NCI-H146 (cell line): ENCODE data around the gene ALLC.

ENCODE experiments used
- DNase-seq: peaks from one replicate; lab custom pipeline; 2025; lab: John Stamatoyannopoulos, UW

Gene ALLC

DNA sequence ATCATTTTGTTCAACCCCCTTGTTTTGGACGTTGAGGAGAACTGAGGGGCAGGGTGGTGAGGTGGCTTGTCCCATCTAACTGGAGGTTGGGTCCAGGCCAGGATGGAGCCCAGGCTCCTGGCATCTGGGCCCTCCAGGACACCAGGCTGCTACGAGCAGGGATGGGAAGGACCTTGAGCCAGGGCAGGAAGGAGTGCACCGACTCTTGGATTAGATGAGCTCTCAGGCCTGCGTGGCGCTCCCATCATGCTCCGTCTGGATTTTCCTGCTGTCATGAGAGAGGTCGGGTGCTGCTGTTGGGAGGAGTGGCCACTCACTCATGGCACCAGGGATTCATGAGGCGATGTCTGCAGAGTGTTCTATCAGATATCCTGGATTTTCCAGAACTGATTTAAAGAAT lies 18.3 kb upstream of the ALLC start:
- no peak for DNase-seq

DNA sequence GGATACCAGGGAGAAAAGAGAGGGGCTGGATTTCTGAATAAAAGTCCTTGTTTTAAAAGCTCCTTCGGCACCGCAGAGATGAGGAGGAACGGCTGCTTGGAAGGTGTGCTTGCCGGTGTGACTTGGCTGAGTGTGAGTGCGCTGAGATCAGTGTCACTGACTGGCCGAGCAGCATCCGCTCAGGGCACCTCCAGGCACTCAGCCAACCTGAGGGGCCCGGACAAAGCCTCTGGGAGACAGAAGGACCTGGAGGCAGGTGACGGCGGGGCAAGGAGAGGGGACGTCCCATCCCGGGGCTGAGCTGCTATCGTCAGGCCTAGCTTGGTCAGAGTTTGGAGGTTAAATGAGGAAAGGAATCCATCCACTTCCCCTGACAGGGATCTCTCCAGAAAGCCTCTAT lies 16.8 kb upstream of the ALLC start:
- no peak for DNase-seq

DNA sequence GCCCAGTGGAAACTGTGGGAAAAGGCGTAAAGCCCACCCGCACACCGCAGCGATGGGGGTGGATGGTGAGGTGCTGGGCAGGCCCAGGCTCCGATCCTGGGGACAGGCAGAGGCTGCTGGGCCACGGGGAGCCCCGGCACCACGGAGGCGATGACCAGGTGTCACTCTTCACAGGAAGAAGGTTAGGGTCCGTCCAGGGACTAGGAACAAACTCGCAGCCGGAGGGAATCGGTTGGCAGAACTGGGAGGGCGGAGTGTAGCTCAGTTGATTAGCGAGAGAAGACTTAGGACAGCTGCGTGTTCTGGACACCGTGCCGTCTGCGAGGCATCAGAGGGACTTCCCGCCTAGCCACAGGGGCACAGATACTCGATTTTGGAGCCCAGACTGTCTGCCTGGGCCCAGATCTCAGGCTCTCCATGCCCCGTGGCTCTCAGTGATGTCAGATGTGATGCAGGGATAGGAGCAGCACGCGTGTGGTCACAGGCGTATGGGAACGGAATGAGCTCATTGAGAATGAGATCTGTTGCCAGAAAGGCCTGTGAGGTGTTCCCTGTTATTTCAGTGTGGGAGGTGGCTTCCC lies 16.1 kb upstream of the ALLC start:
- DNase-seq: no peak

DNA sequence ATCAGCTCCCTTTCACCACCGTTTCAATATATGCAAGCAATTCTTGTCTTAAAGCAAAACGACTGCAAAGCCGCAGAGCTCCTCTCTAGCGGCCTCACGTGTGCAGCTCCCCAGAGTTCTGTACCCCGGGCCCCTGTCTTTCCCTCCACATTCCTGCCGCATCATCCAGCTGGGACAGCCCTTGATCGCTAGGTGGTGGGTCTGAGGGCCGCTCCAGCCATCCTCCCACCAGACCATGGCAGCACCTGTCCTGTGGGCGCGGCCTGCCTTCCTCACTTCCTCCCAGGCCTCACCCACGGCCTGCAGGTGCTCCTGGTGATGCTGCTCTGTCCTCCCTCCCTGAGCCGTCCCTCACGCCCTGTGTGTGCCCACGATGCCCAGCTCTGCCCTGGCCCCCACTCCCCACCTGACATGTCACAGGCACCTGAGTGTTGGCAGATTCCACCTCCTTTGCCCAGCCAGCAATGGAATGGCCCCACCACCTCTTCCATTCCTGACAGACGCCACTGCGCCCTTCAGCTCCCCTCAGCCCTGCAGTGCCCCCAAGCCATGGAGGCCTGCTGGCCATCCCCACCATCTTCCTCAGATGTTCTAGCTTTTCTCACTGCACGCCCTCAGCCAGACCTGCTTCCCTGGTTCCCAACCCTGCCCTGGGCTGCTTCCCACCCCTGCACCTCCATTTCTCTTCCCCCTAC lies 15.3 kb upstream of the ALLC start:
- DNase-seq: no peak

DNA sequence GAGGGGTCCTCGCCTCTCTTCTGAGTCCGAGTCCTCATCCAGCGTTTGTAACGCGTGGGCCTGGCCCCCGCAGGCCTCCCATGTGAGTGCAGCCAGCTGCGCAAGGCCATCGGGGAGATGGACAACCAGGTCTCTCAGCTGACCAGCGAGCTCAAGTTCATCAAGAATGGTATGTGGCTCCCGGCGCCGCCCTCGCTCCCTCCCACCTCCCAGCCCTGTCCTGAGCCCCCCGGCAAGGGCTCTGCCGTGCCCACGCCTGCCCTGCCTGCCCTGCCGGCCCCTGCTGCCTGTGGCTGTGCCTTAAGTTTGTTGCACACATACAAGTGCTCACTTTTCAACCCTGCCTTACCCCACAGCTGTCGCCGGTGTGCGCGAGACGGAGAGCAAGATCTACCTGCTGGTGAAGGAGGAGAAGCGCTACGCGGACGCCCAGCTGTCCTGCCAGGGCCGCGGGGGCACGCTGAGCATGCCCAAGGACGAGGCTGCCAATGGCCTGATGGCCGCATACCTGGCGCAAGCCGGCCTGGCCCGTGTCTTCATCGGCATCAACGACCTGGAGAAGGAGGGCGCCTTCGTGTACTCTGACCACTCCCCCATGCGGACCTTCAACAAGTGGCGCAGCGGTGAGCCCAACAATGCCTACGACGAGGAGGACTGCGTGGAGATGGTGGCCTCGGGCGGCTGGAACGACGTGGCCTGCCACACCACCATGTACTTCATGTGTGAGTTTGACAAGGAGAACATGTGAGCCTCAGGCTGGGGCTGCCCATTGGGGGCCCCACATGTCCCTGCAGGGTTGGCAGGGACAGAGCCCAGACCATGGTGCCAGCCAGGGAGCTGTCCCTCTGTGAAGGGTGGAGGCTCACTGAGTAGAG lies 14.4 kb upstream of the ALLC start:
- DNase-seq: no peak

DNA sequence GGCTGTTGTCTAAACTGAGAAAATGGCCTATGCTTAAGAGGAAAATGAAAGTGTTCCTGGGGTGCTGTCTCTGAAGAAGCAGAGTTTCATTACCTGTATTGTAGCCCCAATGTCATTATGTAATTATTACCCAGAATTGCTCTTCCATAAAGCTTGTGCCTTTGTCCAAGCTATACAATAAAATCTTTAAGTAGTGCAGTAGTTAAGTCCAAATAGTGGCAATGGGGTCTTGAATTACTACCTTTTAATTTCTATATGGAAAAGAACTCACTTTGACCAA lies 13.8 kb upstream of the ALLC start:
- DNase-seq: no peak

DNA sequence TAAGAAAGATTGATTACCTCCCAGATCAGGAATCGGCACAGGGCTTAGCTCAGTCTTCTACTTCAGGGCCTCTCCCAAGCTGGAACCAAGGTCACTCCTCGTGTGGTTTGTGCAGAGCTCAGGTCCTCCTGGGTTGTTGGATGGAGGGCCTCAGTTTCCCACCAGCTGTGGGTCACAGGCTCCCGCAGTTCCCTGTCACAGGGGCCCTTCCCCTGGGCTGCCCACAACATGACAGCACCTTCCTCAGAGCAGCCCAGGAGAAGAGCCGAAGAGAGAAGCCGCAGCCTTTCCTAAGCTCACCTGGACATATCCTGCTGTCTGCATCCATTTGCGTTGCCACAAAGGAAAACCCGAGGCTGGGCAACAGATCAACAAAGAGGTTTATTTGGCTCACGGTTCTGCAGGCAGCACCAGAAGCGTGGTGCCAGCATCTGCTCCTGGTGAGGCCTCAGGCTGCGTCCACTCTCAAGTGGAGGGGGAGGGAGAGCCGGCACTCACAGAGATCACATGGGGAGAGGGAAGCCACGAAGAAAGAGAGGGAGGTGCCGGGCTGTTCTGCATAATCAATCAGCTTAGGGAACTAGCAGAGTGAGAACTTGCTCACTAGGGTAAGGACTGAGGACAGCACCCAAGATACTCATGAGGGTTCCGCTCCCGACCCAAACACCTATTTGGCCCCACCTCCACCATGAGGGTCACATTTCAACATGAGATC lies 13.0 kb upstream of the ALLC start:
- DNase-seq: no peak

DNA sequence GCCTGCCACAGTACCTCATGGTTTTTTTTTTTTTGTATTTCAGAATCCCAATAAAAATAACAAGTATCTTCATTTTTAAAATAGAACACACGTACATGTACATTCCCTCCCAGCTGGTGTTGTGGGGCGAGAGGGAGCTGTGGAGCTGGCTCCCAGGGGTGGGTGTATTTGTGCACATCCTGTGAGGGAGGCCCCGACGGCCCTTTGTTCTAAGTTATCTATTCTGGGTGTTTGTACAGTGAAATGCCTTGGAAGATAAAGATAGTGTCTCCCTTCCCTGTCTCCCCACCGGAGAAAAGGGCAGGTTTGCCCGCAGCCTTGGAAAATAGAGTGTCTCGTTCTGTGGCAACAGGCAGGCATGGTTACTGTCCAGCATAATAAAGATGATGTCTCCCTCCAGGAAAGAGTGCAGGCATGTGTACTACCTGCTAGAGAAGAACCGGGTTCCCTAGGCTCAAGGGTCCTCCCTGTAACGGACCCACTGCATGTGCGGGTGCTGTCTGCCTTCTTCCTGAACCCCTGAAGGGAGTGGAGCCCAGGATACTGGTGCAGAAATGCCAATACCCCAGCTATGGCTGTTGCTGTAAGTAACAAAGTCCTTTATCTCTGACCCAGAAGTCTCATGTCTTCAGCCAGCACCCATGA lies 12.1 kb upstream of the ALLC start:
- DNase-seq: no peak

DNA sequence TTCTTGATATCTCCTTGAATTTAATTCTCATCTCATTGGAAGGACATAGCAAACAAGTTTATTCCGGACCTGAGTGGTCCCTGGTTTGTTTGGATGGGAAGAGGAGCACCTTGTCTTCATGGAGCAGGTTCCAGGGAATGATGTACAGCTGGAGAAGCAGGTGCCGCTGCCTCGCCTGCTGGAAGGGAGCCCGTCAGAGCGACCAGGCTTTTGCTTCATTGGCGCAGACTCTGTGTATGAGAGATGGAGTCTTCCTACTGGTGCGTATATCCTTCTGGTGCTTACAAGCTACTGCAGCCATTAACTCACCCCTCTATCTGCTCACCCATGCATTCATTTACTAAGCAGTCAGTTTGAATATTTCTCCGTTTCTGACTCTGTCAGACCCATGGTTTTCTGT lies 11.6 kb upstream of the ALLC start:
- DNase-seq: no peak

DNA sequence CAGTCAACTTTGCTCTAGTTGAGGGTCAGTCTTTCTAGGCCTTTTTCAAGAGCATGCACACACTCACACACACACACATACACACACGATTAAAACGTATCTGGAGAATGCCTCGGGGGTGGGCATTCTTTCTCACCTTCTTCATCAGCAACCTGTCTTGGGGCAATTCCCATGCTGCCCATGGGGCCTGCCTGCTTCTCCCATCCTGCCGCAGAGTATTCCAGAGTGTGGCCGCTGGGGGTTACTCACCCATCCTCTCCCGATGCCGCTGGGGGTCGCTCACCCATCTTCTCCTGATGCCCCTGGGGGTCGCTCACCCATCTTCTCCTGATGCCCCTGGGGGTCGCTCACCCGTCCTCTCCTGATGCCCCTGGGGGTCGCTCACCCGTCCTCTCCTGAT lies 10.8 kb upstream of the ALLC start:
- no peak for DNase-seq

DNA sequence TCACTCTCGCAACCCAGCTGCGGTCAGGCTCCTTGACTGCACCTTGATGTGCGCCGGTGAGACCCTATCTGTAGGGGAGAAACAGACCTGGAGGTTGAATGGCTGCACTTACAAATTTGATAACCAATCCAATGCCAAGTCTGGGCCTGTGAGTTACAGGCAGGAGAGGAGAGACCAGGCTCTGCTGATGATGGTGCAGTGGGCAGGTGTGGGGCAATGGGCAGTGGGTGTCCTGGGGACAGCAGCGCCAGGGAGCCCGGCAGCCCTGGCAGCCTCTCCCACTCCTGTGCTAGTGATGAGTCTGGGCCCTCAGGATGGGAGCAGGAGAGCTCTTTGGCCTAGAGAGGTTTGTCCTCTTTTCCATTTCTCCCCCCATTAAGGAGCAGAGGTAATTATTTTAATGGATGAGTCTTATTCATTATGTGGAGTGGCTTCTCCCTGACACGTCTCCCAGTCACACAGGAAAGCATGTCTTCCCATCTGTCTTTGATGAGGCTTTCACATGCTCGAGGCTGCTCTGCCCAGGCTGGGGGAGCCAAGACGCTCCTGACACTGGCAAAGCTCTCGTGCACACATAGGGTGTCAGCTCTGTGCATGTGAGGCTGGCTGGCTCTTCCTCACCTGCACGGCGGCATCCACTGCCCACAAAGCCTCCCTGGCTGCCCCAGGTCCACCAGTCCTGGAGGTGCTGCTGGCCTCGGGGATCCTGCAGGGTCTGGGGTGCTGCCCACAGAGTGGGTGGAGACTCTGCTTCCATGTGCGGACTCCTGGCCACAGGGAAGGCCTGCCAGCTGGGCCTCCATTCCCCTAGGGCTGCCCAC lies 10.0 kb upstream of the ALLC start:
- DNase-seq: no peak

DNA sequence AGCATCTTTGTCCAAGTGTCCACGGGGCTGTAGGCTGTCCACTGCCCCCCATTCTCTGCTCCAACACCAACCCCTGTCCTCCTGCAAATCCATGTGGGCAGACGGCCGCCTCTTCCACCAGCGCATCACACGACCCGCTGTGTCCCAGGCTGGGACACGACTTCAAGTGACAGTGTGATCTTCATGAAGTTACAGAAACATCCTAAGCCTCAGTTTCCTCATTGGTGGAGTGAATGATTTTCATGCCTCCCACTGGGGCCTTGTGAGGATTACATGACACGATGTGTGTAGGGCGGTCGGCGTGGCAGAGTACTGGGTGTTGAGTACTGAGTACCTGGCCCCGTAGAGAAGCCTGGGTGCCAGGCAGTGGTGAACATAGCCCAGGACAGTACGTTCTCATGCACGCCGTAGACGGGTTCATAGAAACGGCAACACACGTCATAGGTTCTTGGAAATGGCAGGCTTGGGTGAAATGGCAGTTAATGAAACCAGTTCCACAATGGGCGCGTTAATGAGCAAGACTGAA lies 9.3 kb upstream of the ALLC start:
- no peak for DNase-seq

DNA sequence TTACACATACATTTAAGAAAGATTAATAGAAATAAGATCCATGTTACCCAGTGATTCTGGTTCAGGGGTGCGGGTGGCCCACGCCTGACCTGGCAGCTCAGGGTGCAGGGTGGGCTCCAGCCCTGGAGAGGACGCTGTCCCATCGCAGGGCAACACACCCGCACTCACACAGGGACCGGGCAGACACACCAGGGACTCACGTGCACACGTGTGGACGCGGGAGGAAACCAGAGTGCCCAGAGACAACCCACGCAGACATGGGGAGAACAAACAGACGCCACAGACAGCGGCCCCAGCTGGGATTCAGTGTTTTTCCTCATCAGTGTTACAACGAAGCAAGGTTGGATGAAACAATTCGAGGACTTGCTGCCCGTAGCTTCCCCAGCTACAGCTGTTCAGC lies 8.4 kb upstream of the ALLC start:
- DNase-seq: no peak

DNA sequence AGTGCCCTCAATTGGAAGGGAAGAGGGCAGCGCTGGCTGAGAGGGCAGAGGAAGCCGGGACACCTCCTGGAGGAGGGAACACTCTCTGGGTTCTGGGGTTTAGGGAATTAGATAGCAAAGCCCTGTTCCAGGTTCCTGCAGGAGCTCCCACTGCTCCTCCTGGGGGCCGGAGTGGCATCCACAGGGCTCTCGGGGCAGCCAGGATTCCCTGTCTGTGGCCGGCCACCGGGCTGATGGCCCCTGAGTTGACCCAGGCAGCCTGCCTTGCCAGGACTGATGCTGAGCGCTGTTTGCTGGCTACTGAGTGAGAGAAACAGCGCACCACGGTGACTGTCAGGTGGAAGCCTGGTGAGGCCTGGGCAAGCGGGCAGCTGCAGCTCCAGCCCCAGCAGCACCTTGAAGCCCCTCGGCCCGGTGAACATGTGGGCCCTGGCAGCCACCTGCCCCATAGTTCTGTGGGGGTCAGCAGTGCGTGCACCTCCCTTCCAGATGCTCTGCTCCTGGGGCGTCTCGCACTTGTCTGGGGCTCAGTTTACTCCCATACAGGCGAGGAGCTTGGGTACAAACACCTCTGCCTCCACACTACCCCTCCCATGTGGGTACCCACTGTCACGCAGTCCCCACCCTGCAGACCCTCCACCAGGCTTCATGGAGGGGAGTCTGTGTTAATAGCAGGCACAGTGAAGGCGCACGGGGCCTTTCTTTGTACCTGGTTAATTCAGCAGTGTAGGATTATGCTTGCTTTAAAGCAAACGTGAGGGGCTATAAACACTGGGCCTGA lies 7.7 kb upstream of the ALLC start:
- DNase-seq: no peak

DNA sequence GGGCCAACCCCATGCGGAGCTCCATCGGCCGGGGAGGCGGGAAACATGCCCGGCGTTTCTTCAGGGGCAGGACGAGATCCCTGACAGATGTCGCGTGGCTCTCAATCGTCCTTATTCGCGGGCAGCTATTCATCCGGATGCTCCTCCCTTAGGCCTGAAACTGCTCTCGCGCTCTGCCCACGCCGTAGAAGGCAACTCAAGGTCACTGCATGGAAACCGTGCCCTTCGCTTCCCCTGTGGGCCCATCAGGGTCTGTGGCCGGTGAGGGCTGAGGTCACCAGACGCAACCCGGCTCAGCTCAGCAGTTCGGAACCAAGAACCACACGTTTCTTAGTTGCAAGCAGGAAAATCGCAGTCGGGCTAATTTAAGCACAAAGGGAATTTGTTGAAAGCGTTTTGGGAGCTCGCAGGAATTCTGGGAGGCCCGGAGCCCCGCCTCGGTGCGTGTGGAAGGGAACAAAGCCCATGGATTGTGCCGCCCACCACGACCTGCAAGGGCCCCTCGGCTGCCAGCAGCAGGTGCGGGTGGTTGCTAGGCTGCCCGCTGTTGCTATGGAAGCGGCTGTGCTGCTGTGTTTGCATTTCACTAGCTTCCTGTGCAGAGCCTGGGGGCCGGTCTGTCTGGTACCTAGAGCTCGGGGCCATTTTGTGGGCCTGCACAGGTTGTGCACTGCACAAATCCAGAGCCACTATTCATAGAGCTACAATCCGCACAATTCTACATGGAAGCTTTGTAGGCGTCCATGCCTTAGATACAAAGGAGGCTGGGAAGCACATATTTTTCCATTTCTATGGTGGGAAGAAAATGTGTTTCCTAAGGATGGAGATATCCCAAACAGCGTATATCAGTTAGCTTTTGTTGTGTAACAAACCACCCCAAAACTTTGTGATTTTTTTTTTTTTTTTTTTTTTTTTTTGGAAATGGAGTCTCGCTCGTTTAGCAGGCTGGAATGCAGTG lies 6.0 kb upstream of the ALLC start:
- peak; percentile 99 for DNase-seq

DNA sequence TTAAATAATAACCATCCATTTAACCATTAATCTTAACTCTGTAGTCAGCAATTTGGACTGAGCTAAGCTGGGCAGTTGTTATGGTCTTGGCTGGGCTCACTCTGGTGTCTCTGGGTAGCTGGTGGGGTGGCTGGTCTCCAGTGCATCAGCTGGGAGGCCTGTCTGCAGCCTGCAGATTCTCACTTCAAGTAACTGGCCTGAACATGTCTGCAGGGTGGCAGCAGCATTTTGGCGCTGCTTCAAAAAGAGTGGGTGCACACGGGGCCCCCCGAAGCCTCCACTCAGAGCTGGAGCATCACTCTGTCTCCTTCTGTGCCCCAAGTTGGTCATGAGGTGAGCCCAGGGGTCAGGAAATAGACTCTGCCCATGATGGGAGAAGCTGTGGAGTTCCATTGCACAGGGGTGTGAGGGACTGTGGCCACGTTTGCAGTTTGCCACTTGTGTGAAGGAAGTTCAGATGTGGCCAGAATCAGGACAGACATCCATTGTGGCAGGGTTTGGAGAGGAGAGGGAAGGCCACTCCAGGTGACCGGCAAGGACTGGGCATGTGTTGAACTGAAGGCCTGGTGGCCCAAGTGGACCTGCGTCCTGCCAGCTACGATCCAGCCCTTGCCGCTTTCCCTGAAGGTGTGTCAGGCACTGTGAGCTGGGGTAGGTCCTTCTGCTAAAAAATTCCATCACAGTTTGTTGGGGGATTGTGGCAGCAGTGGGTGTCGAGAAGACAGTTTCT lies 4.9 kb upstream of the ALLC start:
- no peak for DNase-seq

DNA sequence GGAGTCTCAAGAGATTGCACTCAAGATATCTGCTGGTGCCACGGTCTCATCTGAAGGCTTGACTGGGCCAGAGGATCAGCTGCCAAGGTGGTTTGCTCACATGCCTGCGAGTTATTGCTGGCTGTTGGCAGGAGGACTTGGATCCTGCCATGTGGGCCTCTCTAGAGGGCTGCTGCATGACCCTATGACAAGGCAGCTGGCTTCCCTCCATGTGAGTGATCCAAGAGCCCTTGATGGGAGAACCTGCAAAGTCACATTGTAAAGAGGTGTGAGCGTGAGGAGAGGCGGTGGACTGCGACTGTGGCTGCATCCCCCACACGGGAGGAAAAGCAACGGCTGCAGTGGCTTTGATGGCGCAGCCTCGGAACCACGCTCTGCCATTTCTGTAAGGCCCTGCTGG lies 4.0 kb upstream of the ALLC start:
- no peak for DNase-seq

DNA sequence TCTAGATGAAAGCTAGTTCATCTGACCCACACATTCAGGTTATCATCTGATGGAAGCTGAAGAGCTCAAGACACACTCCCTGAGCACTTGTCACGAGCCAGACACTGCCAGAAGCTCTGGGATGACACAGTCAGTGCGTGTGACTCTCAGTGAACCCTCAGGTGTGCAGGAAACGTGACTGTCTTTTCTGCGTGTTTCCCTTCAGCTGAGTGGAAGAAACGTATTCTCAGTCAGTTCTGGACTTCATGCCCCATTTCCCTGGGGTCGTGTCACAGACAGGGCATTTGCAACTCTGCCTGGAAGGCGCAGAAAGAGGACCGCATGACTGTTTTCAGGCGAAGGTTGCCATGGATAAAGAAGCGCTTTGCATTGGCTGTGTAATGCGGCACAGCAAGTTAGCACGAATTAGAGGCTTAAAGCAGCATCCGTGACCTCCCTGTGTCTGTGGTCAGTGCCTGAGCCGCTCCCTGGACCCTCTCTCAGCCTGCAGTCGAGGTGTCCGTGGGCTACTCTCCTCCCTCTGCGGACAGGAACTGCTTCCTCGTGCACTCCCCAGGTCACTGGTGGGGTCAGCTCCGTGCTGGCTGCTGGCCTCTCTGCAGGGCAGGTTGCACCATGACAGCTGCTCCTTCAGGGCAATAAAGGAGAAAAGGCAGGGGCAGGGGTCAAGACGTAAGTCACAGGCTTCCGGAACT lies 3.3 kb upstream of the ALLC start:
- no peak for DNase-seq
